HepG2 (cell line): ENCODE results near the gene TRAIP. TPM values are rescaled to one million over a fixed set of nuclear protein-coding genes. Genes with fewer than 3 reads are reported as not detected.

Experiments
- CREM ChIP-seq, 2 experiments: sonication (generic) in 1 of 2; formaldehyde crosslinking in 1 of 2; IDR thresholded peaks; 2 replicates each; pipeline versions ENCODE4 v1.4.0 to v1.6.1; 2016 to 2020; ENCODE audit warnings: antibody characterized with exemption in 1 of 2, mild to moderate bottlenecking in 1 of 2, missing genetic modification reagents in 1 of 2
- KLF12 ChIP-seq: sonication (generic); formaldehyde crosslinking; IDR thresholded peaks from 2 replicates; pipeline ENCODE4 v1.4.0; 2020; ENCODE audit warnings: missing genetic modification reagents, borderline replicate concordance
- MXI1 ChIP-seq: IDR thresholded peaks from 3 replicates; pipeline ENCODE4 v1.6.1; 2012; ENCODE audit warnings: low read depth, low read length, inconsistent platforms, borderline replicate concordance
- PITX1 ChIP-seq: sonication (generic); formaldehyde crosslinking; IDR thresholded peaks from 2 replicates; pipeline ENCODE4 v1.5.1; 2020; ENCODE audit warnings: mild to moderate bottlenecking, missing genetic modification reagents
- SIN3B ChIP-seq: fragments of 150-350 bp; IDR thresholded peaks from 2 replicates; pipeline ENCODE4 v1.6.1; 2014; ENCODE audit warnings: low read length
- SRY ChIP-seq: sonication (generic); formaldehyde crosslinking; IDR thresholded peaks from 2 replicates; pipeline ENCODE4 v1.8.0; 2022; ENCODE audit warnings: mild to moderate bottlenecking, missing genetic modification reagents
- XRCC5 ChIP-seq: fragments of 200-400 bp; formaldehyde crosslinking; optimal IDR thresholded peaks from 2 replicates; pipeline ENCODE3; 2017; ENCODE audit warnings: mild to moderate bottlenecking, low read length
- ZC3H13 ChIP-seq: sonication (generic); formaldehyde crosslinking; IDR thresholded peaks from 2 replicates; pipeline ENCODE4 v1.8.1; 2023; ENCODE audit warnings: mild to moderate bottlenecking, missing genetic modification reagents, moderate library complexity
- ZNF354B ChIP-seq: sonication (generic); formaldehyde crosslinking; IDR thresholded peaks from 2 replicates; pipeline ENCODE4 v1.8.0; 2022; ENCODE audit warnings: mild to moderate bottlenecking, missing genetic modification reagents
- ZNF776 ChIP-seq: sonication (generic); formaldehyde crosslinking; IDR thresholded peaks from 2 replicates; pipeline ENCODE4 v1.4.0; 2020; ENCODE audit warnings: mild to moderate bottlenecking, missing genetic modification reagents
- ZNF839 ChIP-seq: sonication (generic); formaldehyde crosslinking; IDR thresholded peaks from 2 replicates; pipeline ENCODE4 v1.4.0; 2020; ENCODE audit warnings: missing genetic modification reagents, mild to moderate bottlenecking, borderline replicate concordance
- ZNF883 ChIP-seq: sonication (generic); formaldehyde crosslinking; IDR thresholded peaks from 2 replicates; pipeline ENCODE4 v1.5.1; 2020; ENCODE audit warnings: mild to moderate bottlenecking, missing genetic modification reagents; ENCODE audit errors: not compliant biosample characterization
- polyA plus RNA-seq, 8 experiments: library from polyadenylated mRNA; depleted of rRNA in 3 of 8; stranded (reverse) in 7 of 8; unstranded in 1 of 8; fragments of >200 nt; fragmentation: Illumina TruSeq in 4 of 8; extraction: Trizol in 4 of 8; gene quantifications; 2 replicates each; pipeline versions ENCODE4 v1.2.1 to v1.2.3, GENCODE V29; 2011 to 2016; ENCODE audit warnings: low read depth in 4 of 8, missing spikeins in 1 of 8, mixed read lengths in 1 of 8; ENCODE audit not compliant: insufficient read depth in 1 of 8
- total RNA-seq, 5 experiments: library from RNA; depleted of rRNA; stranded (reverse); fragments of >200 nt; fragmentation: Illumina TruSeq; extraction: Trizol; gene quantifications; 2 replicates each; pipeline ENCODE4 v1.2.3, GENCODE V29; 2016; ENCODE audit warnings: low read depth in 1 of 5
- TF ChIP-seq, protein P1 (sequence below): sonication (generic); formaldehyde crosslinking; IDR thresholded peaks from 2 replicates; pipeline ENCODE4 v1.4.0; 2020; ENCODE audit warnings: missing genetic modification reagents
- TF ChIP-seq, protein P2 (sequence below): sonication (generic); formaldehyde crosslinking; IDR thresholded peaks from 2 replicates; pipeline ENCODE4 v1.8.1; 2023; ENCODE audit warnings: mild to moderate bottlenecking, missing genetic modification reagents
- TF ChIP-seq, protein P3 (sequence below): sonication (generic); formaldehyde crosslinking; IDR thresholded peaks from 2 replicates; pipeline ENCODE4 v1.5.1; 2020; ENCODE audit warnings: mild to moderate bottlenecking, missing genetic modification reagents, moderate library complexity
- TF ChIP-seq, protein P4 (sequence below): sonication (generic); formaldehyde crosslinking; conservative IDR thresholded peaks from 2 replicates; pipeline ENCODE4 v1.4.0; 2020; ENCODE audit warnings: missing genetic modification reagents
- TF ChIP-seq, protein P5 (sequence below): sonication (generic); formaldehyde crosslinking; IDR thresholded peaks from 2 replicates; pipeline ENCODE4 v1.5.0; 2020; ENCODE audit warnings: missing genetic modification reagents, mild to moderate bottlenecking, borderline replicate concordance

Gene TRAIP
- total and polyA plus RNA-seq, 2 of the 13 experiments (the other 11 are each of a cell fraction or from before 2014, with no cell fraction given): 13.9 to 23.9 TPM

DNA sequence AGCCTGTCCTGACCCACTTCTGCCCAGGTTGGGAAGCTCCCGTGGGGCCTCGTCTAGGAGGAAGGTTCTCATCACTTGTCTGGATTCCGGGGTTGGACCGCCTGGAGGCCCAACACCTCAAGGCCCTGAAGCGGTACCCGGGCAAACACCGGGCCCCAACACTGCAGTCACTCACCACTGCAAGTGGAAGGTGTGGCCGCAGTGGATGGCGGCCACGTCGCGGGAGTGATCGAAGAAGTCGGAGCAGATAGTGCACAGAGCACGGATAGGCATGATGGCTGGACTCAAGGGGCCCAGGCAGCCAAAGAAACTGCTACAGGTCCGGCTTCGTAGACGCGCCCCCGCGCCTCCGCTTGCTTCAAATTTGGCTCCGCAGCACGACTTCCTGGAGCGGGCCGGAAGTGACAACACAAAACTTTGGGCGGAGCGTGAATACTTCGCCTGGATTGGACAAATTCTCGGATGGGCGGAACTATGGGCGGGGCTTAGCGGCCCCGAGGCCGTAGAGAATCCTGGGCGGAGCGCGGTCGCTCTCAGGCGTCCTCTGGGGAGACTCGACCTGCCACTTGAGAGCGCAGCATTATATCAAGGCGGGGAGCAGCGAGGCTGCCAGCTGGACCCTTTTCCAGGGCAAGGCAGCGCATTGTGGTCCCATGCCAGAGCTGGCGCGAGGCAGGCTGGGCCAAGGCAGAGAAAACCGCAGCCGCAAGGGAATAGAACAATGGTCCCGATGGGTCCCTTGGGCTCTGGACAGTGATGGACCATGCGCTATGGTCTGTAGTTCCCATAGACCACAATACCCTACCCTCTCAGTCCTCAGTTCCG, at the start of gene TRAIP (continued):
- TF ChIP-seq, protein P1, sequence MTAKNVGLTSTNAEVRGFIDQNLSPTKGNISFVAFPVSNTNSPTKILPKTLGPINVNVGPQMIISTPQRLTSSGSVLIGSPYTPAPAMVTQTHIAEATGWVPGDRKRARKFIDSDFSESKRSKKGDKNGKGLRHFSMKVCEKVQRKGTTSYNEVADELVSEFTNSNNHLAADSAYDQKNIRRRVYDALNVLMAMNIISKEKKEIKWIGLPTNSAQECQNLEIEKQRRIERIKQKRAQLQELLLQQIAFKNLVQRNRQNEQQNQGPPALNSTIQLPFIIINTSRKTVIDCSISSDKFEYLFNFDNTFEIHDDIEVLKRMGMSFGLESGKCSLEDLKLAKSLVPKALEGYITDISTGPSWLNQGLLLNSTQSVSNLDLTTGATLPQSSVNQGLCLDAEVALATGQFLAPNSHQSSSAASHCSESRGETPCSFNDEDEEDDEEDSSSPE (CRISPR knock-in tag): peak; percentile 99
- TF ChIP-seq, protein P2, sequence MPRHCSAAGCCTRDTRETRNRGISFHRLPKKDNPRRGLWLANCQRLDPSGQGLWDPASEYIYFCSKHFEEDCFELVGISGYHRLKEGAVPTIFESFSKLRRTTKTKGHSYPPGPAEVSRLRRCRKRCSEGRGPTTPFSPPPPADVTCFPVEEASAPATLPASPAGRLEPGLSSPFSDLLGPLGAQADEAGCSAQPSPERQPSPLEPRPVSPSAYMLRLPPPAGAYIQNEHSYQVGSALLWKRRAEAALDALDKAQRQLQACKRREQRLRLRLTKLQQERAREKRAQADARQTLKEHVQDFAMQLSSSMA (CRISPR knock-in tag): 0 out of 2 replicates have a peak, but pooled peaks have one; percentile 62
- TF ChIP-seq SRY (peak; percentile 68; the same call in 1 of the 2 replicates), MXI1 (peak; percentile 71; the same call in 1 of the 3 replicates), ZNF354B (0 out of 2 replicates have a peak, but pooled peaks have one; percentile 54), SIN3B (peak; percentile 98), XRCC5 (peak; percentile 42), ZNF839 (CRISPR knock-in tag) (no peak), ZNF883 (peak; percentile 52), ZC3H13 (CRISPR knock-in tag) (peak; percentile 77; the same call in 1 of the 2 replicates), CREM (IDR thresholded peaks at IDR 0.05) (peak; percentile 94), CREM (CRISPR knock-in tag; IDR thresholded peaks at IDR 0.05) (peak; percentile 53; the same call in 1 of the 2 replicates), KLF12 (CRISPR knock-in tag) (no peak), ZNF776 (CRISPR knock-in tag) (0 out of 2 replicates have a peak, but pooled peaks have one; percentile 66), PITX1 (CRISPR knock-in tag) (peak; percentile 15; the same call in 1 of the 2 replicates)
- TF ChIP-seq, protein P3, sequence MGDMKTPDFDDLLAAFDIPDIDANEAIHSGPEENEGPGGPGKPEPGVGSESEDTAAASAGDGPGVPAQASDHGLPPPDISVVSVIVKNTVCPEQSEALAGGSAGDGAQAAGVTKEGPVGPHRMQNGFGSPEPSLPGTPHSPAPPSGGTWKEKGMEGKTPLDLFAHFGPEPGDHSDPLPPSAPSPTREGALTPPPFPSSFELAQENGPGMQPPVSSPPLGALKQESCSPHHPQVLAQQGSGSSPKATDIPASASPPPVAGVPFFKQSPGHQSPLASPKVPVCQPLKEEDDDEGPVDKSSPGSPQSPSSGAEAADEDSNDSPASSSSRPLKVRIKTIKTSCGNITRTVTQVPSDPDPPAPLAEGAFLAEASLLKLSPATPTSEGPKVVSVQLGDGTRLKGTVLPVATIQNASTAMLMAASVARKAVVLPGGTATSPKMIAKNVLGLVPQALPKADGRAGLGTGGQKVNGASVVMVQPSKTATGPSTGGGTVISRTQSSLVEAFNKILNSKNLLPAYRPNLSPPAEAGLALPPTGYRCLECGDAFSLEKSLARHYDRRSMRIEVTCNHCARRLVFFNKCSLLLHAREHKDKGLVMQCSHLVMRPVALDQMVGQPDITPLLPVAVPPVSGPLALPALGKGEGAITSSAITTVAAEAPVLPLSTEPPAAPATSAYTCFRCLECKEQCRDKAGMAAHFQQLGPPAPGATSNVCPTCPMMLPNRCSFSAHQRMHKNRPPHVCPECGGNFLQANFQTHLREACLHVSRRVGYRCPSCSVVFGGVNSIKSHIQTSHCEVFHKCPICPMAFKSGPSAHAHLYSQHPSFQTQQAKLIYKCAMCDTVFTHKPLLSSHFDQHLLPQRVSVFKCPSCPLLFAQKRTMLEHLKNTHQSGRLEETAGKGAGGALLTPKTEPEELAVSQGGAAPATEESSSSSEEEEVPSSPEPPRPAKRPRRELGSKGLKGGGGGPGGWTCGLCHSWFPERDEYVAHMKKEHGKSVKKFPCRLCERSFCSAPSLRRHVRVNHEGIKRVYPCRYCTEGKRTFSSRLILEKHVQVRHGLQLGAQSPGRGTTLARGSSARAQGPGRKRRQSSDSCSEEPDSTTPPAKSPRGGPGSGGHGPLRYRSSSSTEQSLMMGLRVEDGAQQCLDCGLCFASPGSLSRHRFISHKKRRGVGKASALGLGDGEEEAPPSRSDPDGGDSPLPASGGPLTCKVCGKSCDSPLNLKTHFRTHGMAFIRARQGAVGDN (CRISPR knock-in tag): peak; percentile 91
- TF ChIP-seq, protein P4, sequence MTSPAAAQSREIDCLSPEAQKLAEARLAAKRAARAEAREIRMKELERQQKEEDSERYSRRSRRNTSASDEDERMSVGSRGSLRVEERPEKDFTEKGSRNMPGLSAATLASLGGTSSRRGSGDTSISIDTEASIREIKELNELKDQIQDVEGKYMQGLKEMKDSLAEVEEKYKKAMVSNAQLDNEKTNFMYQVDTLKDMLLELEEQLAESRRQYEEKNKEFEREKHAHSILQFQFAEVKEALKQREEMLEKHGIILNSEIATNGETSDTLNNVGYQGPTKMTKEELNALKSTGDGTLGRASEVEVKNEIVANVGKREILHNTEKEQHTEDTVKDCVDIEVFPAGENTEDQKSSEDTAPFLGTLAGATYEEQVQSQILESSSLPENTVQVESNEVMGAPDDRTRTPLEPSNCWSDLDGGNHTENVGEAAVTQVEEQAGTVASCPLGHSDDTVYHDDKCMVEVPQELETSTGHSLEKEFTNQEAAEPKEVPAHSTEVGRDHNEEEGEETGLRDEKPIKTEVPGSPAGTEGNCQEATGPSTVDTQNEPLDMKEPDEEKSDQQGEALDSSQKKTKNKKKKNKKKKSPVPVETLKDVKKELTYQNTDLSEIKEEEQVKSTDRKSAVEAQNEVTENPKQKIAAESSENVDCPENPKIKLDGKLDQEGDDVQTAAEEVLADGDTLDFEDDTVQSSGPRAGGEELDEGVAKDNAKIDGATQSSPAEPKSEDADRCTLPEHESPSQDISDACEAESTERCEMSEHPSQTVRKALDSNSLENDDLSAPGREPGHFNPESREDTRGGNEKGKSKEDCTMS: no peak
- TF ChIP-seq, protein P5, sequence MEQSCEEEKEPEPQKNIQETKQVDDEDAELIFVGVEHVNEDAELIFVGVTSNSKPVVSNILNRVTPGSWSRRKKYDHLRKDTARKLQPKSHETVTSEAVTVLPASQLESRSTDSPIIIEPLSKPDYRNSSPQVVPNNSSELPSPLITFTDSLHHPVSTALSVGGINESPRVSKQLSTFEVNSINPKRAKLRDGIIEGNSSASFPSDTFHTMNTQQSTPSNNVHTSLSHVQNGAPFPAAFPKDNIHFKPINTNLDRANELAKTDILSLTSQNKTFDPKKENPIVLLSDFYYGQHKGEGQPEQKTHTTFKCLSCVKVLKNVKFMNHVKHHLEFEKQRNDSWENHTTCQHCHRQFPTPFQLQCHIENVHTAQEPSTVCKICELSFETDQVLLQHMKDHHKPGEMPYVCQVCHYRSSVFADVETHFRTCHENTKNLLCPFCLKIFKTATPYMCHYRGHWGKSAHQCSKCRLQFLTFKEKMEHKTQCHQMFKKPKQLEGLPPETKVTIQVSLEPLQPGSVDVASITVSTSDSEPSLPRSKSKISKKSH (CRISPR knock-in tag): peak; percentile 59; the same call in 1 of the 2 replicates
